ENCODE measurements around the gene HEY2. TPM values are rescaled to one million over a fixed set of nuclear protein-coding genes. Genes with fewer than 3 reads are reported as not detected.

HEY2 gene
- total and polyA plus RNA-seq, 2 of the 8 experiments (the other 6 are each of a cell fraction or from before 2014, with no cell fraction given) = 9.1 to 16.2 TPM

GRCh38 chr6:125718109-125718508 lies 31.3 kb upstream of the HEY2 start:
- Histone ChIP-seq H3K9me3 (ENCODE audit: insufficient read depth in 2 of 2, low read depth in 1 of 2, low read length in 1 of 2) (no peaks in the 10 kb centered on the region), H2AFZ (ENCODE audit: low read length) (no peak overlapping the region), H3K27ac (ENCODE audit: low read depth, low read length) (no peak overlapping the region), H3K4me1 (replicated peaks in 1 of 4; ENCODE audit: control insufficient read depth in 3 of 4, insufficient read depth in 4 of 4, low read length in 3 of 4) (no peaks in the 10 kb centered on the region), H3K4me3 (ENCODE audit: extremely low read depth in 1 of 4, insufficient read depth in 2 of 4, low read depth in 3 of 4, low read length in 4 of 4) (no peak overlapping the region), H3K56ac (replicated peaks; ENCODE audit: insufficient read length, low read depth, low read length) (no peak overlapping the region), H3K4ac (replicated peaks; ENCODE audit: insufficient read length, low read depth, low read length) (no peak overlapping the region), H3K27me3 (replicated peaks in 1 of 4; ENCODE audit: control insufficient read depth in 3 of 4, extremely low read depth in 1 of 4, insufficient read depth in 3 of 4, low read length in 3 of 4) (no peaks in the 10 kb centered on the region), H2BK120ac (replicated peaks; ENCODE audit: low read depth, low read length) (no peak overlapping the region), H4K91ac (replicated peaks; ENCODE audit: insufficient read length, low read length) (no peak overlapping the region), H4K5ac (ENCODE audit: insufficient read length, low read depth, low read length) (no peak overlapping the region), H3K18ac (ENCODE audit: extremely low read depth, low read length) (no peak overlapping the region), H3K14ac (ENCODE audit: insufficient read length) (no peak overlapping the region), H3K79me2 (ENCODE audit: control insufficient read depth in 1 of 2, insufficient read depth in 2 of 2, low read length in 2 of 2) (no peaks in the 10 kb centered on the region), H3K9ac (replicated peaks in 1 of 4; ENCODE audit: extremely low read depth in 1 of 4, low read depth in 3 of 4, low read length in 3 of 4) (no peak overlapping the region), H4K20me1 (replicated peaks in 1 of 2; ENCODE audit: control insufficient read depth in 1 of 2, insufficient read depth in 2 of 2, low read length in 2 of 2) (no peaks in the 10 kb centered on the region), H2BK5ac (ENCODE audit: low read depth, low read length) (no peak overlapping the region), H2AK5ac (ENCODE audit: low read depth, low read length) (no peak overlapping the region), H3K23ac (ENCODE audit: insufficient read length) (no peak overlapping the region), H2BK12ac (ENCODE audit: low read depth, low read length) (no peak overlapping the region), H3K36me3 (ENCODE audit: control insufficient read depth in 2 of 4, insufficient read depth in 4 of 4, low read length in 3 of 4) (no peaks in the 10 kb centered on the region), H2BK15ac (ENCODE audit: low read length) (no peak overlapping the region), H3K23me2 (ENCODE audit: low read depth, low read length) (no peaks in the 10 kb centered on the region; the same call in 1 of the 2 replicates), H2BK20ac (ENCODE audit: low read length) (no peak overlapping the region), H4K8ac (ENCODE audit: extremely low read depth, insufficient read depth, low read length) (no peak overlapping the region), H3K79me1 (ENCODE audit: low read depth, low read length) (no peaks in the 10 kb centered on the region), H3K4me2 (ENCODE audit: insufficient read depth in 1 of 2, low read depth in 2 of 2, low read length in 2 of 2) (no peak overlapping the region)
- FAIRE-seq (no peak), DNase-seq (ENCODE audit: low read depth in 1 of 2, low spot score in 2 of 2) (no peak)
- POLR2A ChIA-PET (ENCODE audit: partially characterized antibody) = interaction anchor here (2.4 kb wide), 1 partner anchor 11 kb away, joined by 8 read pairs; no protein-coding TSS in a partner anchor
- TF ChIP-seq NRF1 (IDR thresholded peaks at IDR 0.05; ENCODE audit: low read depth, low read length) (no peak), CEBPB (IDR thresholded peaks at IDR 0.05; ENCODE audit: low read depth, low read length) (no peak), SIX5 (IDR thresholded peaks at IDR 0.05; ENCODE audit: low read depth, low read length) (no peak), SAP30 (IDR thresholded peaks at IDR 0.05; ENCODE audit: insufficient read depth, insufficient replicate concordance, low read length) (no peak), TEAD4 (IDR thresholded peaks at IDR 0.05; ENCODE audit: low read depth, low read length) (no peak), FOSL1 (IDR thresholded peaks at IDR 0.05; ENCODE audit: insufficient read depth, low read depth, low read length) (no peak), HDAC6 (IDR thresholded peaks at IDR 0.05; ENCODE audit: low read depth, low read length) (no peak), EP300 (IDR thresholded peaks at IDR 0.05; ENCODE audit: borderline replicate concordance in 1 of 2, low read depth in 2 of 2, low read length in 2 of 2) (no peak), CREB1 (IDR thresholded peaks at IDR 0.05) (no peak), CHD2 (IDR thresholded peaks at IDR 0.05; ENCODE audit: low read length) (no peak), POLR2AphosphoS5 (IDR thresholded peaks at IDR 0.05; ENCODE audit: low read depth, low read length) (no peak)
- CTCF ChIA-PET (ENCODE audit: partially characterized antibody) = interaction anchor here (1.2 kb wide), 1 partner anchor 13 kb away, joined by 3 read pairs; no protein-coding TSS in a partner anchor
- 90% methylated on average over 2 of the region's 2 CpGs; no CpG with 5 or more reads in 1 of the 2 experiments for WGBS, 2 experiments (ENCODE audit: extremely low coverage in 1 of 2, insufficient coverage in 1 of 2, insufficient read length in 1 of 2, insufficient replicate concordance in 2 of 2, low coverage in 1 of 2, low lambda C conversion rate in 2 of 2, missing lambda C conversion rate in 1 of 2)

Data from H1 (cell line).